ENCODE results near the gene UBR1. TPM values are rescaled to one million over a fixed set of nuclear protein-coding genes. Genes with fewer than 3 reads are reported as not detected.

Gene UBR1
- total RNA-seq, 1 experiment from 2014 or later, result 17.9 TPM

DNA sequence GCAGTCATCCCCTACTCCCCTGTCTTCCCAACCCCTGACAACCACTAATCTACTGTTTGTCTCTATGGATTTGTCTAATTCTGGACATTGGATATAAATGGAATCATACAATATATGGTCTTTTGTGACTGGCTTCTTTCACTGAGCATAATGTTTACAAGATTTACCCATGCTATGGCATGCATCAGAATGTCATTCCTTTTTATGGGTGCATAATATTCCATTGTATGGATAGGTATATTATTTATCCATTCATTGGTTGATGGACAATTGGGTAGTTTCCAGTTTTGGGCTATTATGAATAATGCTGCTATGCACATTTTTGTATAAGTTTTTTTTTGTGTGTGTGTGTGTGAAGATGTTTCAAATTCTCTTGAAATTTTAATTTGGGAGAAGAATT is 168.7 kb downstream of the UBR1 start:
- POLR2A ChIA-PET, result no interaction called here
- H3K27ac ChIP-seq (ENCODE audit: low read depth, low read length), result no peak overlapping the region
- no peak overlapping the region for H3K9ac ChIP-seq (ENCODE audit: low read length)

DNA sequence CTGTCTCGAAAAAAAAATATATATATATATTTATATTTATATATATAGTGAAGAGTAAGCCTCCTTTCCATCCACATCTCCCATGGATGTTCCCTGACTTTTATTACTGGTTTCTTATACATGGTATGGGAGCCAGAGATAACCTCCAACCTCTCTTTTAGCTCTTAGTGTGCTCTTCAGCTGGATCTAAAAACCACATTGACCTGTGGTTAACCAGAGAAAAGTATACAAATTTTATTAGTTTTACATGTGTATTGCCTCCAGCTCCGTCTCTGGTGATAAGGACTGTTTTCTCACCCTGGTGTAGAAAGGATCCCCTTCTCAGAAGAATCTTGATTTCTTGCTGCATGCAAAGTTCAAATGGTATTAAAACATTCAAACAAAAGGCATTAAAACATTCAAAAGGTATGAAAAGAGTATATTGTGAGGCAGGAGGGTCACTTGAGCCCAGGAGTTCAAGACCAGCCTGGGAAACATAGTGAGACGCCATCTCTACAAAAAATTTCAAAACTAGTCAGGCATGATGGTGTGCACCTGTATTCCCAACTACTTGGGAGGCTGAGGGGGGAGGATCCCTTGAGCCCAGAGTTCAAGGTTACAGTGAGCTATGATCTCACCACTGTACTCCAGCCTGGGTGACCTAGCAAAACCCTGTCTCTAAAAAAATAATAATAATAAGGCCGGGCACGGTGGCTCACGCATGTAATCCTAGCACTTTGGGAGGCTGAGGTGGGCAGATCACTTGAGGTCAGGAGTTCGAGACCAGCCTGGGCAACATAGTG is 171.8 kb downstream of the UBR1 start:
- RAD21 ChIA-PET (ENCODE audit: low non-redundant PET in 1 of 2, low total read pairs in 2 of 2, uncharacterized antibody in 2 of 2, unreplicated experiment in 2 of 2), result no interaction called here
- CTCF ChIA-PET, result no interaction called here
- intact Hi-C loops (cut with micrococcal nuclease), result no loop called here

More for the DNA sequence above, 168.7 kb downstream of the UBR1 start:
- RAD21 ChIA-PET (ENCODE audit: low non-redundant PET in 1 of 2, low total read pairs in 2 of 2, uncharacterized antibody in 2 of 2, unreplicated experiment in 2 of 2), result no interaction called here
- Histone ChIP-seq H3K36me3 (ENCODE audit: control insufficient read depth in 1 of 2, insufficient read depth in 2 of 2, low read length in 2 of 2) (no peaks in the 10 kb centered on the region), H3K4me3 (replicated peaks in 1 of 2; ENCODE audit: low read depth in 1 of 2, low read length in 2 of 2) (no peak overlapping the region), H3K27me3 (ENCODE audit: insufficient read depth, low read length) (no peaks in the 10 kb centered on the region), H3K4me1 (ENCODE audit: control insufficient read depth in 1 of 2, insufficient read depth in 2 of 2, low read length in 2 of 2) (no peaks in the 10 kb centered on the region), H2AFZ (ENCODE audit: low read depth, low read length, poor library complexity, severe bottlenecking) (no peak overlapping the region), H3K4me2 (ENCODE audit: low read length) (no peak overlapping the region), H3K79me2 (ENCODE audit: insufficient read depth, low read length) (no peaks in the 10 kb centered on the region), H3K9me3 (ENCODE audit: control insufficient read depth in 1 of 2, insufficient read depth in 1 of 2, low read depth in 1 of 2, low read length in 2 of 2) (no peaks in the 10 kb centered on the region), H3K9me2 (ENCODE audit: insufficient read depth) (no peaks in the 10 kb centered on the region), H4K20me1 (ENCODE audit: insufficient read depth) (no peaks in the 10 kb centered on the region)
- intact Hi-C loops (cut with micrococcal nuclease), result no loop called here
- CTCF ChIA-PET, result no interaction called here
- BruUV-seq (replicated peaks), result no TSS peak
- DNase-seq (ENCODE audit: low read depth, low spot score) (no peak), ATAC-seq (no peak)
- TF ChIP-seq TCF7L2 (IDR thresholded peaks at IDR 0.05; ENCODE audit: borderline replicate concordance, extremely low read depth, insufficient read depth, insufficient read length) (no peak), EZH2phosphoT487 (IDR thresholded peaks at IDR 0.05; ENCODE audit: borderline replicate concordance) (no peak)
- TF ChIP-seq, protein P1, sequence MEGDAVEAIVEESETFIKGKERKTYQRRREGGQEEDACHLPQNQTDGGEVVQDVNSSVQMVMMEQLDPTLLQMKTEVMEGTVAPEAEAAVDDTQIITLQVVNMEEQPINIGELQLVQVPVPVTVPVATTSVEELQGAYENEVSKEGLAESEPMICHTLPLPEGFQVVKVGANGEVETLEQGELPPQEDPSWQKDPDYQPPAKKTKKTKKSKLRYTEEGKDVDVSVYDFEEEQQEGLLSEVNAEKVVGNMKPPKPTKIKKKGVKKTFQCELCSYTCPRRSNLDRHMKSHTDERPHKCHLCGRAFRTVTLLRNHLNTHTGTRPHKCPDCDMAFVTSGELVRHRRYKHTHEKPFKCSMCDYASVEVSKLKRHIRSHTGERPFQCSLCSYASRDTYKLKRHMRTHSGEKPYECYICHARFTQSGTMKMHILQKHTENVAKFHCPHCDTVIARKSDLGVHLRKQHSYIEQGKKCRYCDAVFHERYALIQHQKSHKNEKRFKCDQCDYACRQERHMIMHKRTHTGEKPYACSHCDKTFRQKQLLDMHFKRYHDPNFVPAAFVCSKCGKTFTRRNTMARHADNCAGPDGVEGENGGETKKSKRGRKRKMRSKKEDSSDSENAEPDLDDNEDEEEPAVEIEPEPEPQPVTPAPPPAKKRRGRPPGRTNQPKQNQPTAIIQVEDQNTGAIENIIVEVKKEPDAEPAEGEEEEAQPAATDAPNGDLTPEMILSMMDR (IDR thresholded peaks at IDR 0.05 in 2 of 3, conservative IDR thresholded peaks at IDR 0.05 in 1 of 3; ENCODE audit: borderline replicate concordance in 1 of 3, insufficient read depth in 1 of 3, low read depth in 2 of 3, low read length in 2 of 3), result no peak

More for the DNA sequence above, 171.8 kb downstream of the UBR1 start:
- no peaks in the 10 kb centered on the region for H3K27me3 ChIP-seq (ENCODE audit: insufficient read depth, low read length)
- no peaks in the 10 kb centered on the region for H3K9me3 ChIP-seq (ENCODE audit: control insufficient read depth in 1 of 2, insufficient read depth in 1 of 2, low read depth in 1 of 2, low read length in 2 of 2)
- H3K4me2 ChIP-seq (ENCODE audit: low read length), result no peak overlapping the region
- H4K20me1 ChIP-seq (ENCODE audit: insufficient read depth), result no peaks in the 10 kb centered on the region
- DNase-seq (ENCODE audit: low read depth, low spot score) (no peak), ATAC-seq (no peak)
- H3K79me2 ChIP-seq (ENCODE audit: insufficient read depth, low read length), result no peaks in the 10 kb centered on the region
- no peak overlapping the region for H3K27ac ChIP-seq (ENCODE audit: low read depth, low read length)
- H3K9ac ChIP-seq (ENCODE audit: low read length), result no peak overlapping the region
- no peak overlapping the region for H2AFZ ChIP-seq (ENCODE audit: low read depth, low read length, poor library complexity, severe bottlenecking)
- H3K4me3 ChIP-seq (replicated peaks in 1 of 2; ENCODE audit: low read depth in 1 of 2, low read length in 2 of 2), result no peak overlapping the region
- TF ChIP-seq POLR2AphosphoS5 (IDR thresholded peaks at IDR 0.05; ENCODE audit: low read depth, low read length) (no peak), JUND (IDR thresholded peaks at IDR 0.05) (no peak), ZNF274 (IDR thresholded peaks at IDR 0.05; ENCODE audit: low read depth, low read length) (no peak), EGR1 (IDR thresholded peaks at IDR 0.05; ENCODE audit: low read depth) (no peak), SRF (IDR thresholded peaks at IDR 0.05; ENCODE audit: low read depth) (no peak), ZFX (IDR thresholded peaks at IDR 0.05) (no peak)
- BruUV-seq (replicated peaks), result no TSS peak
- no peaks in the 10 kb centered on the region for H3K36me3 ChIP-seq (ENCODE audit: control insufficient read depth in 1 of 2, insufficient read depth in 2 of 2, low read length in 2 of 2)
- POLR2A ChIA-PET, result no interaction called here
- H3K4me1 ChIP-seq (ENCODE audit: control insufficient read depth in 1 of 2, insufficient read depth in 2 of 2, low read length in 2 of 2), result no peaks in the 10 kb centered on the region
- no peaks in the 10 kb centered on the region for H3K9me2 ChIP-seq (ENCODE audit: insufficient read depth)

Data from HCT116 (cell line).